Kidney epithelial cell (primary cell): Measurements from ENCODE around the gene FANCB. TPM values are rescaled to one million over a fixed set of nuclear protein-coding genes. Genes with fewer than 3 reads are reported as not detected.

Experiments used
- DNase-seq: peaks from one replicate; pipeline ENCODE4 v3.0.0-alpha.2; 2010; ENCODE audit warnings: low read depth
- H3K27me3 ChIP-seq: 2 replicates; pipeline ENCODE4 v1.6.0; 2011; ENCODE audit warnings: low read length; ENCODE audit not compliant: control insufficient read depth, insufficient read depth
- H3K36me3 ChIP-seq: 2 replicates; pipeline ENCODE4 v1.5.1; 2011; ENCODE audit warnings: low read length; ENCODE audit not compliant: control insufficient read depth, insufficient read depth
- H3K4me3 ChIP-seq: 2 replicates; pipeline ENCODE4 v1.5.1; 2011; ENCODE audit warnings: low read depth, mild to moderate bottlenecking, control low read depth, low read length
- total RNA-seq: library from RNA; depleted of rRNA; stranded (reverse); fragments of >200 nt; gene quantifications from 2 replicates; pipeline ENCODE4 v1.2.3, GENCODE V29; 2015
- TF ChIP-seq, protein P1 (sequence below): IDR thresholded peaks from 2 replicates; pipeline ENCODE4 v1.5.1; 2011; ENCODE audit warnings: mild to moderate bottlenecking, moderate library complexity, low read length, control low read depth, inconsistent platforms; ENCODE audit not compliant: insufficient read depth, poor library complexity, severe bottlenecking

The FANCB gene
- total RNA-seq, 1 donor from 2014 or later = 0.67 TPM

GRCh38 chrX:14913241-14913640 lies 40.4 kb upstream of the FANCB start:
- DNase-seq = no peak
- H3K4me3 ChIP-seq = no peak overlapping the region

DNA sequence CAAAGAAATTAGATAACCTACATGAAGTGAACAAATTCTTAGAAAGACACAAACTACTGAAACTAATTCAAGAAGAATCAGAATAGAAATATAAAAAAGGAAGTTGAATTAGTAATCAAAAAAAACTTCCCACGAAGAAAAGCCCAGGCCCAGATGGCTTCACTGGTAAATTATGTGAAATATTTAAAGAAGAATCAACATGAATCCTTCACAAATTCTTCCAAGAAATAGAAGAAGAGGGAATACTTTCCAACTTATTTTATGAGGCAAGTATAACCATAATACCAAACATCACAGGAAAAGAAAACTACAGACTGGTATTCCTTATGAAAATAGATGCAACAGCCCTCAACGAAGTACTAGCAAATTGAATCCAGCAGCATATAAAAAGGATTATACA lies 31.0 kb upstream of the FANCB start:
- Histone ChIP-seq H3K27me3 (no peaks in the 10 kb centered on the region), H3K36me3 (no peaks in the 10 kb centered on the region), H3K4me3 (no peak overlapping the region)
- DNase-seq = no peak
- TF ChIP-seq, protein P1, sequence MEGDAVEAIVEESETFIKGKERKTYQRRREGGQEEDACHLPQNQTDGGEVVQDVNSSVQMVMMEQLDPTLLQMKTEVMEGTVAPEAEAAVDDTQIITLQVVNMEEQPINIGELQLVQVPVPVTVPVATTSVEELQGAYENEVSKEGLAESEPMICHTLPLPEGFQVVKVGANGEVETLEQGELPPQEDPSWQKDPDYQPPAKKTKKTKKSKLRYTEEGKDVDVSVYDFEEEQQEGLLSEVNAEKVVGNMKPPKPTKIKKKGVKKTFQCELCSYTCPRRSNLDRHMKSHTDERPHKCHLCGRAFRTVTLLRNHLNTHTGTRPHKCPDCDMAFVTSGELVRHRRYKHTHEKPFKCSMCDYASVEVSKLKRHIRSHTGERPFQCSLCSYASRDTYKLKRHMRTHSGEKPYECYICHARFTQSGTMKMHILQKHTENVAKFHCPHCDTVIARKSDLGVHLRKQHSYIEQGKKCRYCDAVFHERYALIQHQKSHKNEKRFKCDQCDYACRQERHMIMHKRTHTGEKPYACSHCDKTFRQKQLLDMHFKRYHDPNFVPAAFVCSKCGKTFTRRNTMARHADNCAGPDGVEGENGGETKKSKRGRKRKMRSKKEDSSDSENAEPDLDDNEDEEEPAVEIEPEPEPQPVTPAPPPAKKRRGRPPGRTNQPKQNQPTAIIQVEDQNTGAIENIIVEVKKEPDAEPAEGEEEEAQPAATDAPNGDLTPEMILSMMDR = no peak

More at GRCh38 chrX:14913241-14913640, 40.4 kb upstream of the FANCB start:
- no peaks in the 10 kb centered on the region for H3K27me3 ChIP-seq
- TF ChIP-seq, protein P1 = no peak
- H3K36me3 ChIP-seq = no peaks in the 10 kb centered on the region

DNA sequence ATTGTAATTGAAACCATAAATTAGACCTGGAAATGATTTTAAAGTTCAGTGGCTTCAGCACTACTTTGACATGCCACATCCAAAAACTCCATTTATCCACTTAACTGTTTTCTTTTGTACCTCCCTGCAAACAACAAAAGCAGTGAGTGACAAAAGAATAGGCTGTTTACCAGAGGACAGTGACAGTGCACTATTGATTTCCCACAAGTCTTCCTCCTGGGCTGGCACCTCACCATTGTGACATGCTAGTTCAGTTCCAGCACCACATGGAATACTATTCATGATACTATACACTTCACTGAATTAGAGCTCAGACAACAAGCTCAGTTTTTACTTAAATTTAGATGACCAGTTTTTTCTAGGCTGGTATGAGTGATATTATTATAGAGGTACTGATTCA lies 29.7 kb upstream of the FANCB start:
- no peak overlapping the region for H3K4me3 ChIP-seq
- no peaks in the 10 kb centered on the region for H3K27me3 ChIP-seq
- no peak for DNase-seq
- H3K36me3 ChIP-seq = no peaks in the 10 kb centered on the region
- TF ChIP-seq, protein P1 = no peak

DNA sequence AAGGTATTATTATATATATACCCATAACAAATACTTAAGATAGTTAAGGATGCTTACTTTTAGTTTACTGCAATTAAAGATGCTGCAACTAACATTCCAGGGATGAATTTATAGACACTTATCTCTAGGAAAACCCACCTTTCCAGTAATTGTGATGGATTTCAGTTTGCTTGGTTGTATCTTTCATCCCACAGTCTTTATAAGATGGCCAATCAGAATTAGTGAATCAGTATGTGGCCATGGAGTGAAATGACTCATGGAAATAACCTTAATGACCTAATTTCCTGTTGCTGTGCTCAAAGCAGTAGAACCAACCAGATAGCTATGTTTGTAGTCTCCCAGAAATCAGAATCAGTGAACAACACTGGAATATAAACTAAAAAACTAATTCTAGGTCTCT lies 26.7 kb upstream of the FANCB start:
- H3K4me3 ChIP-seq = no peak overlapping the region
- no peaks in the 10 kb centered on the region for H3K27me3 ChIP-seq
- no peaks in the 10 kb centered on the region for H3K36me3 ChIP-seq
- DNase-seq = peak; percentile 56
- TF ChIP-seq, protein P1 = no peak

DNA sequence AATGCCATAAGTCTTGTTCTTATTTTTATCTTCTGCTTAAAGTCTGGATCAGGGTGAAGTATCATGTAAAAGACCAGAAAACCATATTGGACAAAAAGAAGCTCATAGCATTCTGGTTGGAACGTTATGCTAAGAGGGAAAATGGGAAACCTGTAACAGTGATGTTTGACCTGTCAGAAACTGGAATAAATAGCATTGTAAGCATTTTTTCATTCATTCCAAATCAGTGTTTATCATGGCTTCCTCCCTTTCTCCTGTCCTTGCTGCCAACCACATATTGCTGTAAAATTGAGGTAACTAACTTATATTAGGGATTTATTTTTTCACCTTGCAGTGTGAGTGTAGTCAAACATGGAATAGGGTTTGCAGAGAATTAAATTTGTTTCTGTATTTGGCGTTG lies 24.2 kb upstream of the FANCB start:
- Histone ChIP-seq H3K4me3 (no peak overlapping the region), H3K36me3 (no peaks in the 10 kb centered on the region), H3K27me3 (no peaks in the 10 kb centered on the region)
- TF ChIP-seq, protein P1 = no peak
- DNase-seq = no peak

DNA sequence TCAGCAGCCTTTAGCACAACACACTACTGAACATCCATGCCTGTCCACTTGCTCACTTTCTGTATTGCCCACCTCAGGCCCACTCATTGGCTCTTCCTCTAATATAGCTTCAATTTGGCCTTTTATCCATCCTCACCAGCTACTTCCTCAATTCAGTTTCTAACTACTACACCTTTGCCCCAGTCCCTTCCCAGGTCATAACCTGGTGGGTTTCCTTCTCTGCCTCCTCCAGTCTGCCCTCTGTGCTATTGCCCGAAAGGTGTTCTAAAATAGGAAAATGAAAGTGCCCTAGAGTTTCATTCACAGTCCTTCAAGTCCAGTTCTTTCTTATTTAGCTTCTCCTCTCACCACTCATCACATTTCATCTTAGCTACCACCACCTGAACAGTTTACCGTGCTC lies 23.4 kb upstream of the FANCB start:
- Histone ChIP-seq H3K27me3 (no peaks in the 10 kb centered on the region), H3K36me3 (no peaks in the 10 kb centered on the region), H3K4me3 (no peak overlapping the region)
- TF ChIP-seq, protein P1 = no peak
- no peak for DNase-seq
